B cell (primary cell): ENCODE measurements around the gene ZBED2. TPM values are rescaled to one million over a fixed set of nuclear protein-coding genes. Genes with fewer than 3 reads are reported as not detected.
A peak's percentile ranks its signal among the peaks of the same experiment; 100 is the strongest.

ENCODE experiments used
- ATAC-seq: fragments of 200-7000 bp; cut with Tn5 transposase; one replicate; pipeline ENCODE4 v1.10.0; 2021; ENCODE audit warnings: low read depth, mild to moderate bottlenecking, moderate number of reproducible peaks, moderate library complexity
- CTCF ChIA-PET: fragments of 350-600 bp; sonication (Branson Sonifier 250); formaldehyde crosslinking; loops from one replicate; lab custom pipeline; 2021; ENCODE audit warnings: antibody characterized with exemption, inconsistent platforms; lab: Charles Lee
- POLR2A ChIA-PET: fragments of 350-600 bp; sonication (Branson Sonifier 250); formaldehyde crosslinking; loops from one replicate; lab custom pipeline; 2021; ENCODE audit warnings: antibody characterized with exemption; lab: Charles Lee
- DNase-seq: peaks from one replicate; pipeline ENCODE4 v3.0.0; 2013
- H2AFZ ChIP-seq: 2 replicates; pipeline ENCODE4 v1.6.1; 2012; ENCODE audit warnings: mild to moderate bottlenecking, low read depth, low read length; ENCODE audit not compliant: insufficient read depth, poor library complexity, severe bottlenecking
- H3K27ac ChIP-seq, 2 donors: 1 replicate in 1 of 2; 2 replicates in 1 of 2; pipeline ENCODE4 v1.5.1; 2012 to 2013; ENCODE audit warnings: low read length in 2 of 2, mild to moderate bottlenecking in 2 of 2, moderate library complexity in 1 of 2
- H3K27me3 ChIP-seq, 4 experiments: fragments of 200-600 bp in 1 of 4; sonication (generic) in 1 of 4; replicated peaks in 1 of 4; 1 replicate in 2 of 4; 2 replicates in 2 of 4; pipeline versions ENCODE4 v1.6.1 to v1.7.0; 2013 to 2016; ENCODE audit warnings: low read length in 3 of 4, mild to moderate bottlenecking in 2 of 4, mixed read lengths in 1 of 4, moderate library complexity in 1 of 4; ENCODE audit not compliant: insufficient read depth in 4 of 4, control insufficient read depth in 3 of 4; ENCODE audit errors: control extremely low read depth in 1 of 4
- H3K36me3 ChIP-seq, 2 experiments: replicated peaks in 1 of 2; 1 replicate in 1 of 2; 2 replicates in 1 of 2; pipeline versions ENCODE4 v1.6.1 to v1.7.1; 2013; ENCODE audit warnings: low read length in 1 of 2; ENCODE audit not compliant: insufficient read depth in 2 of 2, control insufficient read depth in 1 of 2; ENCODE audit errors: control extremely low read depth in 1 of 2, extremely low read depth in 1 of 2
- H3K4me1 ChIP-seq, 2 donors: fragments of 200-600 bp in 1 of 2; sonication (generic) in 1 of 2; 1 replicate in 1 of 2; 2 replicates in 1 of 2; pipeline versions ENCODE4 v1.5.1 to v1.6.1; 2013 to 2017; ENCODE audit warnings: low read length in 2 of 2; ENCODE audit not compliant: control insufficient read depth in 2 of 2, insufficient read depth in 2 of 2
- H3K4me2 ChIP-seq: replicated peaks from 2 replicates; pipeline ENCODE3; 2012; ENCODE audit warnings: mild to moderate bottlenecking, low read depth, low read length; ENCODE audit not compliant: poor library complexity, severe bottlenecking
- H3K4me3 ChIP-seq, 5 experiments: fragments of 200-600 bp in 1 of 5; sonication (generic) in 1 of 5; 1 replicate in 3 of 5; 2 replicates in 2 of 5; pipeline versions ENCODE4 v1.5.1 to v1.7.0; 2011 to 2016; ENCODE audit warnings: low read length in 4 of 5, mild to moderate bottlenecking in 4 of 5, low read depth in 2 of 5, control low read depth in 1 of 5, moderate library complexity in 1 of 5; ENCODE audit not compliant: insufficient read depth in 1 of 5; ENCODE audit errors: control extremely low read depth in 1 of 5, extremely low read depth in 1 of 5
- H3K79me2 ChIP-seq: fragments of 200-600 bp; sonication (generic); one replicate; pipeline ENCODE4 v1.6.0; 2016; ENCODE audit warnings: low read length; ENCODE audit not compliant: control insufficient read depth, insufficient read depth
- H3K9ac ChIP-seq: fragments of 200-600 bp; sonication (generic); 2 replicates; pipeline ENCODE4 v1.6.1; 2017; ENCODE audit warnings: mild to moderate bottlenecking, low read length, moderate library complexity
- H3K9me3 ChIP-seq, 3 donors: one replicate each; pipeline versions ENCODE4 v1.6.1 to v1.7.1; 2013; ENCODE audit warnings: low read length in 2 of 3; ENCODE audit not compliant: control insufficient read depth in 2 of 3, insufficient read depth in 1 of 3; ENCODE audit errors: control extremely low read depth in 1 of 3
- H4K20me1 ChIP-seq: 2 replicates; pipeline ENCODE4 v1.6.0; 2012; ENCODE audit warnings: mild to moderate bottlenecking, low read length; ENCODE audit not compliant: insufficient read depth, control insufficient read depth, poor library complexity, severe bottlenecking
- H3K27ac Mint-ChIP-seq: one replicate; pipeline ENCODE4 v1.8.0; 2021; ENCODE audit warnings: mixed read lengths
- H3K27me3 Mint-ChIP-seq: one replicate; pipeline ENCODE4 v1.8.0; 2021; ENCODE audit warnings: mixed read lengths
- H3K4me1 Mint-ChIP-seq: one replicate; pipeline ENCODE4 v1.8.0; 2021; ENCODE audit warnings: mixed read lengths
- H3K4me3 Mint-ChIP-seq: one replicate; pipeline ENCODE4 v1.8.0; 2021; ENCODE audit warnings: mixed read lengths
- H3K9me3 Mint-ChIP-seq: one replicate; pipeline ENCODE4 v1.8.0; 2022; ENCODE audit warnings: mixed read lengths; ENCODE audit not compliant: insufficient read depth
- EZH2 ChIP-seq: IDR thresholded peaks from 2 replicates; pipeline ENCODE4 v1.6.1; 2012; ENCODE audit warnings: borderline replicate concordance, low read depth, mild to moderate bottlenecking, moderate library complexity, low read length; ENCODE audit not compliant: insufficient read depth, poor library complexity, severe bottlenecking
- WGBS: methylation state at CpG from one replicate; pipeline ENCODE4 v1.1.5; 2013; ENCODE audit warnings: missing lambda C conversion rate; ENCODE audit not compliant: insufficient coverage; 5-methylcytosine and 5-hydroxymethylcytosine counted together
- intact Hi-C: fragments of 100-400 bp; cut with micrococcal nuclease; formaldehyde crosslinking; loops from one replicate; pipeline ENCODE4 v1.10.0; 2022
- polyA plus RNA-seq: library from polyadenylated mRNA; depleted of rRNA; stranded (reverse); fragments of >200 nt; gene quantifications from 2 replicates; pipeline ENCODE4 v1.2.3, GENCODE V29; 2012
- total RNA-seq, 2 donors: library from RNA; stranded (reverse); fragments of 120-200 nt in 1 of 2; gene quantifications; 1 replicate in 1 of 2; 2 replicates in 1 of 2; pipeline versions ENCODE4 v1.2.3 to v1.2.4, GENCODE V29; 2013 to 2022
- TF ChIP-seq, protein P1 (sequence below): fragments of 200-600 bp; IDR thresholded peaks from one replicate; pipeline ENCODE4 v1.8.0; 2022; ENCODE audit warnings: antibody characterized with exemption, mild to moderate bottlenecking

The ZBED2 gene
- total and polyA plus RNA-seq, 2 donors (not counting 1 experiment from before 2014, with no cell fraction given): 0.36 to 6.0 TPM

DNA sequence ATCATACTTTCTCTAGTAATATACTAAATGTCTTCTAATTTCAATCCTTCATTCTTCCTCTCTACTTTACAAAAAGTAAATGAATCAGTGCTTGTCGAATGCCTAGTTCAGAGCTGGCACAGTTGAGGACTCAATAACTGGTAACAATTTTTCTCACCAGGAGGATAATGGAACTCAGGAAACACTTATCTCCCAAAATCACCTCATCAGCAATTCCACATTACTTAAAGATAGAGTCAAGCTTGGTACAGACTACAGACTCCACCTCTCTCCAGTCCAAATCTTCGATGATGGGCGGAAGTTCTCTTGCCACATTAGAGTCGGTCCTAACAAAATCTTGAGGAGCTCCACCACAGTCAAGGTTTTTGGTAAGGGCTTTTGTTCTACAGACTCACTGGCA lies 16.3 kb downstream of the ZBED2 start:
- TF ChIP-seq EZH2: no peak
- TF ChIP-seq, protein P1, sequence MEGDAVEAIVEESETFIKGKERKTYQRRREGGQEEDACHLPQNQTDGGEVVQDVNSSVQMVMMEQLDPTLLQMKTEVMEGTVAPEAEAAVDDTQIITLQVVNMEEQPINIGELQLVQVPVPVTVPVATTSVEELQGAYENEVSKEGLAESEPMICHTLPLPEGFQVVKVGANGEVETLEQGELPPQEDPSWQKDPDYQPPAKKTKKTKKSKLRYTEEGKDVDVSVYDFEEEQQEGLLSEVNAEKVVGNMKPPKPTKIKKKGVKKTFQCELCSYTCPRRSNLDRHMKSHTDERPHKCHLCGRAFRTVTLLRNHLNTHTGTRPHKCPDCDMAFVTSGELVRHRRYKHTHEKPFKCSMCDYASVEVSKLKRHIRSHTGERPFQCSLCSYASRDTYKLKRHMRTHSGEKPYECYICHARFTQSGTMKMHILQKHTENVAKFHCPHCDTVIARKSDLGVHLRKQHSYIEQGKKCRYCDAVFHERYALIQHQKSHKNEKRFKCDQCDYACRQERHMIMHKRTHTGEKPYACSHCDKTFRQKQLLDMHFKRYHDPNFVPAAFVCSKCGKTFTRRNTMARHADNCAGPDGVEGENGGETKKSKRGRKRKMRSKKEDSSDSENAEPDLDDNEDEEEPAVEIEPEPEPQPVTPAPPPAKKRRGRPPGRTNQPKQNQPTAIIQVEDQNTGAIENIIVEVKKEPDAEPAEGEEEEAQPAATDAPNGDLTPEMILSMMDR: no peak
- Mint-ChIP-seq H3K27ac (no peak overlapping the region), H3K9me3 (no peaks in the 10 kb centered on the region), H3K4me1 (peaks cover 31% of the 10 kb centered on the region), H3K4me3 (no peak overlapping the region), H3K27me3 (no peaks in the 10 kb centered on the region)
- ATAC-seq (no peak), DNase-seq (no peak)
- POLR2A ChIA-PET: no interaction called here
- Histone ChIP-seq H4K20me1 (no peaks in the 10 kb centered on the region), H3K4me2 (no peak overlapping the region), H3K79me2 (no peaks in the 10 kb centered on the region), H3K9me3 (no peaks in the 10 kb centered on the region), H3K36me3 (peaks cover 0 to 26% of the 10 kb centered on the region in 2 experiments), H3K9ac (no peak overlapping the region), H3K4me3 (no peak overlapping the region), H3K27ac (no peak overlapping the region), H3K4me1 (peaks cover 9 to 18% of the 10 kb centered on the region in 2 donors), H2AFZ (no peak overlapping the region), H3K27me3 (no peaks in the 10 kb centered on the region)
- intact Hi-C loops: loop anchor here (1.0 to 2.0 kb wide), 4 partner anchors 16 to 388 kb away; partner anchors contain the start of gene ZBED2
- CTCF ChIA-PET: interaction anchor here (0.6 to 4.4 kb wide), 27 partner anchors 9 to 603 kb away, joined by 3 to 71 read pairs (median 8); partner anchors contain the start of genes CD96 and ZBED2
- WGBS: 97% methylated on average over 2 of the region's 4 CpGs

DNA sequence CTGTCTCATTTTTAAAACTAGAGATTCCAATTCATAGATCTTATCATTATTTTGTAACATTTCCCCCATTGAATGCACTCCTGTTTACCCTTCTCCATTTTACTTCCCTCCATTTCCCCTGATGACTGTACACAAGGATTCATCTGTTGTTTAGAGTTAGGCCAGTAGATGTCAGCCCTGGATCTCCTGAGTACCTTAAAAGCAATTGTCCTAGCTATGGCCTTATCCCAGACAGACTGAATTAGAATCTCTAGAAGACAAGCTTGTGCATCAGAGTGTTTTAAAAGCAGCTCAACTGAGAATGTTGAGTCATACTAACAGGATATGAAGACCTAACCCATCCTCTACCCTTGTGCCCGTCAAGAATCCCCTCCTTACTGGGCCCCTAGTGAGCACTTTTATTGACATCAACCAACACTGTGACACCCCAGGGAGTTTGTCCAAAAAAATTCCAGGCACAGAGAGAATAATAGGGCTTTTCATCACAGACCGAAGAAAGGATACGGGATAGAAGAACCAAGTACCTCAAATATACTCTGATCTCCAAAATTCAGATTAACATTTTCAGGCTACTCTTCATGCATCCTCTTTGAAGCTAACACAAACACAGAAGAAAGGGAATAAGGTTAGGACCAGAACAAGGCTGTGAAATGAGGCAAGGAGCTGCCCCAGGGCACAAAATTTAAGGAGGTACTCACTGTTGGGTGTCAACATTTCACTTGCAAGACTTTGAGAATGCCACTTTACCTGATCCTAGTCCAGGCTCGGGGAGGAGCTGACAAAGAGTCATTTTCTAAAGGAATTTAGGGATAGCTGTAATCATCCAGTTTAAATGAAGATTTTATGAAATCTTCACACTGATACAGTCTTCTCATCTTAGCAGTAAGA lies 17.1 kb downstream of the ZBED2 start:
- Mint-ChIP-seq H3K4me1 (peaks cover 31% of the 10 kb centered on the region), H3K4me3 (no peak overlapping the region), H3K27me3 (no peaks in the 10 kb centered on the region), H3K27ac (peak overlapping the region; percentile 59), H3K9me3 (no peaks in the 10 kb centered on the region)
- peak overlapping the region; percentile 4 for H2AFZ ChIP-seq
- WGBS: 27% methylated on average over 1 of the region's 4 CpGs
- ChIA-PET CTCF (interaction anchor here (0.5 to 4.4 kb wide), 32 partner anchors 9 to 1303 kb away, joined by 3 to 71 read pairs (median 6); partner anchors contain the start of genes CD96 and ZBED2), POLR2A (no interaction called here)
- peak; percentile 86 for ATAC-seq
- no peaks in the 10 kb centered on the region for H3K79me2 ChIP-seq
- H3K4me1 ChIP-seq: peaks cover 9 to 18% of the 10 kb centered on the region in 2 donors
- TF ChIP-seq, protein P1: peak; percentile 55
- no peak for TF ChIP-seq EZH2
- H3K4me2 ChIP-seq: no peak overlapping the region
- no peaks in the 10 kb centered on the region for H3K27me3 ChIP-seq
- H3K36me3 ChIP-seq: peaks cover 0 to 21% of the 10 kb centered on the region in 2 experiments
- H4K20me1 ChIP-seq: no peaks in the 10 kb centered on the region
- H3K9me3 ChIP-seq: no peaks in the 10 kb centered on the region
- no peak overlapping the region for H3K4me3 ChIP-seq
- intact Hi-C loops: loop anchor here (1.0 to 2.0 kb wide), 5 partner anchors 17 to 389 kb away; partner anchors contain the start of gene ZBED2
- no peak overlapping the region for H3K9ac ChIP-seq
- DNase-seq: peak; percentile 47
- H3K27ac ChIP-seq: no peak overlapping the region
